MM.1S (cell line): ENCODE data around the gene MOB3B.

Experiments used
- EZH2 ChIP-seq: fragments of 300-600 bp; sonication (generic); optimal IDR thresholded peaks from 2 replicates; pipeline ENCODE3; 2017; ENCODE audit warnings: low read depth, mild to moderate bottlenecking, antibody characterized with exemption, low read length, mixed read lengths
- EZH2phosphoT487 ChIP-seq: fragments of 300-600 bp; sonication (generic); IDR thresholded peaks from 2 replicates; pipeline ENCODE4 v1.6.1; 2018; ENCODE audit warnings: antibody characterized with exemption, low read length
- TF ChIP-seq, protein P1 (sequence below): fragments of 300-600 bp; sonication (generic); IDR thresholded peaks from 2 replicates; pipeline ENCODE4 v1.5.1; 2016; ENCODE audit warnings: antibody characterized with exemption, low read length, mixed read lengths

DNA sequence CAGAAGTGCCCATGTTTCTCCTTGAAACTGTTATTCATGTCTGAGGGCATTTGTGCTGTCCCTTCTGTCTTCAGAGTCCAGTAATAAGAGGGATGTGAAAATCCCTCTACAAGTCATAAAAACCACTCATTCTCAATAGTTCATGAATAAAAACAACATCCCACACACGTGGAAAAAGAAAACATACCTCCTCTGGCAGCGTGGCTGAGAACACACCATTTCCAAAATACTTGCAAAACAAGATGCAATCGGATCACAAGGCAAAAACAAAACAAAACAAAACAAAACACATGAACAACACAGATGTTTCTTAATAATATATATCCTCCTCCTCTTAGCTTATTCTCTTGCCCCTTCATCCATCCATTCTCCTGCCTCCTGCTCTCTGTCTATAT lies 161.7 kb downstream of the MOB3B start:
- TF ChIP-seq, protein P1, sequence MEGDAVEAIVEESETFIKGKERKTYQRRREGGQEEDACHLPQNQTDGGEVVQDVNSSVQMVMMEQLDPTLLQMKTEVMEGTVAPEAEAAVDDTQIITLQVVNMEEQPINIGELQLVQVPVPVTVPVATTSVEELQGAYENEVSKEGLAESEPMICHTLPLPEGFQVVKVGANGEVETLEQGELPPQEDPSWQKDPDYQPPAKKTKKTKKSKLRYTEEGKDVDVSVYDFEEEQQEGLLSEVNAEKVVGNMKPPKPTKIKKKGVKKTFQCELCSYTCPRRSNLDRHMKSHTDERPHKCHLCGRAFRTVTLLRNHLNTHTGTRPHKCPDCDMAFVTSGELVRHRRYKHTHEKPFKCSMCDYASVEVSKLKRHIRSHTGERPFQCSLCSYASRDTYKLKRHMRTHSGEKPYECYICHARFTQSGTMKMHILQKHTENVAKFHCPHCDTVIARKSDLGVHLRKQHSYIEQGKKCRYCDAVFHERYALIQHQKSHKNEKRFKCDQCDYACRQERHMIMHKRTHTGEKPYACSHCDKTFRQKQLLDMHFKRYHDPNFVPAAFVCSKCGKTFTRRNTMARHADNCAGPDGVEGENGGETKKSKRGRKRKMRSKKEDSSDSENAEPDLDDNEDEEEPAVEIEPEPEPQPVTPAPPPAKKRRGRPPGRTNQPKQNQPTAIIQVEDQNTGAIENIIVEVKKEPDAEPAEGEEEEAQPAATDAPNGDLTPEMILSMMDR = no peak
- TF ChIP-seq EZH2 (no peak), EZH2phosphoT487 (no peak)
